ENCODE data around the gene TUBG2. TPM values are rescaled to one million over a fixed set of nuclear protein-coding genes. Genes with fewer than 3 reads are reported as not detected.

The TUBG2 gene
- total RNA-seq, 1 experiment from 2014 or later, result 23.8 TPM

DNA sequence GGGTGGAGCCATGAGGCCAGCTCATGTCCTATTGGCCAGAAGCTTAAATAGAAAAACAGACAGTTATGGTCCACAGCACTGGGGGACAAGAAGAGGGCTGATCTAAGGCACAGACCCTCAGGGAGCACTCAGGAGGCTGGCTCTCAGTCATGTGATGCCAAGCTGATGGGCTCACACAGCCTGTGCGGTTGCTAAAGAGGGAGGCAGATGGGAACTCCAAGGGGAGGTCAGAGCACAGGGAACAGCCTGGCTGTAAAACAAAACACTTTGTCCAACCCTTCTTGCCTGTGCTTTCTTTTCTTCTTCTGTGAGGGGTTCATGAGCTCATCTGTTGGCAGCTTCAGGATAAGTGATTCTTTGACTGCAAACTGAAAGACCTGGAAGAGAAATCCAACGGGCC, 50.5 kb downstream of the TUBG2 start:
- H3K36me3 Mint-ChIP-seq (ENCODE audit: insufficient read depth, unreplicated experiment), result peaks cover 36% of the 10 kb centered on the region
- H3K4me1 Mint-ChIP-seq (ENCODE audit: low read depth, unreplicated experiment), result no peaks in the 10 kb centered on the region
- DNase-seq, result no peak
- TF ChIP-seq, protein P1, sequence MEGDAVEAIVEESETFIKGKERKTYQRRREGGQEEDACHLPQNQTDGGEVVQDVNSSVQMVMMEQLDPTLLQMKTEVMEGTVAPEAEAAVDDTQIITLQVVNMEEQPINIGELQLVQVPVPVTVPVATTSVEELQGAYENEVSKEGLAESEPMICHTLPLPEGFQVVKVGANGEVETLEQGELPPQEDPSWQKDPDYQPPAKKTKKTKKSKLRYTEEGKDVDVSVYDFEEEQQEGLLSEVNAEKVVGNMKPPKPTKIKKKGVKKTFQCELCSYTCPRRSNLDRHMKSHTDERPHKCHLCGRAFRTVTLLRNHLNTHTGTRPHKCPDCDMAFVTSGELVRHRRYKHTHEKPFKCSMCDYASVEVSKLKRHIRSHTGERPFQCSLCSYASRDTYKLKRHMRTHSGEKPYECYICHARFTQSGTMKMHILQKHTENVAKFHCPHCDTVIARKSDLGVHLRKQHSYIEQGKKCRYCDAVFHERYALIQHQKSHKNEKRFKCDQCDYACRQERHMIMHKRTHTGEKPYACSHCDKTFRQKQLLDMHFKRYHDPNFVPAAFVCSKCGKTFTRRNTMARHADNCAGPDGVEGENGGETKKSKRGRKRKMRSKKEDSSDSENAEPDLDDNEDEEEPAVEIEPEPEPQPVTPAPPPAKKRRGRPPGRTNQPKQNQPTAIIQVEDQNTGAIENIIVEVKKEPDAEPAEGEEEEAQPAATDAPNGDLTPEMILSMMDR (IDR thresholded peaks at IDR 0.05; ENCODE audit: insufficient read depth in 1 of 2, low read depth in 1 of 2, low read length in 1 of 2, severe bottlenecking in 1 of 2, unreplicated experiment in 1 of 2), result no peak
- H3K27me3 Mint-ChIP-seq (ENCODE audit: insufficient read depth, unreplicated experiment), result no peaks in the 10 kb centered on the region
- intact Hi-C loops (cut with micrococcal nuclease; ENCODE audit: unreplicated experiment), result no loop called here
- H3K9me3 Mint-ChIP-seq (ENCODE audit: unreplicated experiment), result no peaks in the 10 kb centered on the region
- Histone ChIP-seq H3K9me3 (no peaks in the 10 kb centered on the region), H3K4me3 (ENCODE audit: low read depth, low read length) (no peak overlapping the region), H3K4me1 (no peaks in the 10 kb centered on the region), H3K27me3 (replicated peaks; ENCODE audit: control insufficient read depth, insufficient read depth, low read length) (no peaks in the 10 kb centered on the region), H3K36me3 (ENCODE audit: control insufficient read depth, insufficient read depth, low read length) (peaks cover 1% of the 10 kb centered on the region)
- H3K27ac Mint-ChIP-seq (ENCODE audit: unreplicated experiment), result no peak overlapping the region
- BruUV-seq (replicated peaks), result no TSS peak
- ChIA-PET POLR2A (no interaction called here), CTCF (interaction anchor here (1.5 kb wide), 1 partner anchor 54 kb away, joined by 6 read pairs; no protein-coding TSS in a partner anchor)
- H3K4me3 Mint-ChIP-seq (ENCODE audit: unreplicated experiment), result no peak overlapping the region

Small RNA genes within 50 kb of the gene (microRNA-seq; reads per million reads assigned to microRNA genes)
- gene MIR6780A, result not detected

Other genes starting within 250 kb of the TUBG2 start
- gene CAVIN1, start 236.0 kb upstream of the TUBG2 start, total RNA-seq (2022), result 143 and 173 TPM in 2 replicates
- 82.8 and 103 TPM in 2 replicates for gene ATP6V0A1, start 200.4 kb upstream of the TUBG2 start, total RNA-seq (2022)
- gene NAGLU, start 123.0 kb upstream of the TUBG2 start, total RNA-seq (2022), result 28.7 and 29.2 TPM in 2 replicates
- 2.3 and 4.0 TPM in 2 replicates for gene HSD17B1, start 106.4 kb upstream of the TUBG2 start, total RNA-seq (2022)
- 128 and 138 TPM in 2 replicates for gene COASY, start 97.1 kb upstream of the TUBG2 start, total RNA-seq (2022)
- gene MLX, start 92.2 kb upstream of the TUBG2 start, total RNA-seq (2022), result 37.5 and 41.2 TPM in 2 replicates
- 24.7 and 25.2 TPM in 2 replicates for gene PSMC3IP, start 81.6 kb upstream of the TUBG2 start, total RNA-seq (2022)
- gene RETREG3, start 49.9 kb upstream of the TUBG2 start, total RNA-seq (2022), result 58.6 and 59.0 TPM in 2 replicates
- gene TUBG1, start 49.6 kb upstream of the TUBG2 start, total RNA-seq (2022), result 108 and 112 TPM in 2 replicates
- gene PLEKHH3, start 17.7 kb downstream of the TUBG2 start, total RNA-seq (2022), result 25.3 and 26.2 TPM in 2 replicates
- 1.6 and 3.2 TPM in 2 replicates for gene CCR10, start 22.6 kb downstream of the TUBG2 start, total RNA-seq (2022)
- 7.2 and 7.5 TPM in 2 replicates for gene CNTNAP1, start 23.2 kb downstream of the TUBG2 start, total RNA-seq (2022)
- 16.9 and 18.0 TPM in 2 replicates for gene EZH1, start 85.8 kb downstream of the TUBG2 start, total RNA-seq (2022)
- gene RAMP2, start 101.9 kb downstream of the TUBG2 start, total RNA-seq (2022), result 21.4 and 24.3 TPM in 2 replicates
- 96.0 and 103 TPM in 2 replicates for gene VPS25, start 114.2 kb downstream of the TUBG2 start, total RNA-seq (2022)
- gene WNK4, start 121.3 kb downstream of the TUBG2 start, total RNA-seq (2022), result 3.3 and 4.1 TPM in 2 replicates
- 63.5 and 63.6 TPM in 2 replicates for gene COA3, start 139.4 kb downstream of the TUBG2 start, total RNA-seq (2022)
- 1.7 and 2.2 TPM in 2 replicates for gene CNTD1, start 139.6 kb downstream of the TUBG2 start, total RNA-seq (2022)
- 82.0 and 82.7 TPM in 2 replicates for gene BECN1, start 165.0 kb downstream of the TUBG2 start, total RNA-seq (2022)
- 195 and 197 TPM in 2 replicates for gene PSME3, start 174.1 kb downstream of the TUBG2 start, total RNA-seq (2022)
- 3.7 and 4.2 TPM in 2 replicates for gene AOC2, start 185.3 kb downstream of the TUBG2 start, total RNA-seq (2022)
- gene AOC3, start 191.9 kb downstream of the TUBG2 start, total RNA-seq (2022), result 0.49 and 0.93 TPM in 2 replicates
- gene G6PC1, start 241.5 kb downstream of the TUBG2 start, total RNA-seq (2022), result not detected in 2 replicates

Measured in Caco-2 (cell line).